Activated T-cell treated with anti-CD3 and anti-CD28 coated beads for 4 hours (primary cell): ENCODE results near the gene DDX50.

ENCODE experiments used
- DNase-seq: peaks from one replicate; pipeline ENCODE4 v3.0.0-alpha.2; 2020

The DDX50 gene

GRCh38 chr10:68988530-68989316 lies 87.6 kb downstream of the DDX50 start, which contains the start of gene KIFBP:
KIFBP (plus strand) TSS chr10:68988803; CDS start chr10:68988833, 30 bp downstream.
- peak; percentile 59 for DNase-seq

- no peak for DNase-seq
These were observed 88.3 kb downstream of the DDX50 start for GRCh38 chr10:68989317-68989990.

- DNase-seq = no peak
These were observed 91.7 kb downstream of the DDX50 start for GRCh38 chr10:68992636-68993440.
